Umbilical cord (tissue), 2 donors: ENCODE measurements around the gene TNFRSF19. TPM values are rescaled to one million over a fixed set of nuclear protein-coding genes. Genes with fewer than 3 reads are reported as not detected.
A peak's percentile ranks its signal among the peaks of the same experiment; 100 is the strongest.
"Not testable (repeated sequence)": the region's sequence is repeated elsewhere in the genome, so short reads cannot be mapped to it uniquely, and the experiment has no call there.

ENCODE experiments used
- DNase-seq: peaks from one replicate; pipeline ENCODE4 v3.0.0-alpha.2; 2015; ENCODE audit warnings: low spot score
- total RNA-seq: library from RNA; depleted of rRNA; stranded (reverse); fragments of >200 nt; gene quantifications from one replicate; pipeline ENCODE4 v1.2.3, GENCODE V29; 2014; ENCODE audit warnings: low replicate concordance; ENCODE audit not compliant: insufficient read depth

Gene TNFRSF19, protein sequence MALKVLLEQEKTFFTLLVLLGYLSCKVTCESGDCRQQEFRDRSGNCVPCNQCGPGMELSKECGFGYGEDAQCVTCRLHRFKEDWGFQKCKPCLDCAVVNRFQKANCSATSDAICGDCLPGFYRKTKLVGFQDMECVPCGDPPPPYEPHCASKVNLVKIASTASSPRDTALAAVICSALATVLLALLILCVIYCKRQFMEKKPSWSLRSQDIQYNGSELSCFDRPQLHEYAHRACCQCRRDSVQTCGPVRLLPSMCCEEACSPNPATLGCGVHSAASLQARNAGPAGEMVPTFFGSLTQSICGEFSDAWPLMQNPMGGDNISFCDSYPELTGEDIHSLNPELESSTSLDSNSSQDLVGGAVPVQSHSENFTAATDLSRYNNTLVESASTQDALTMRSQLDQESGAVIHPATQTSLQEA
- 11.8 TPM for total RNA-seq

DNA sequence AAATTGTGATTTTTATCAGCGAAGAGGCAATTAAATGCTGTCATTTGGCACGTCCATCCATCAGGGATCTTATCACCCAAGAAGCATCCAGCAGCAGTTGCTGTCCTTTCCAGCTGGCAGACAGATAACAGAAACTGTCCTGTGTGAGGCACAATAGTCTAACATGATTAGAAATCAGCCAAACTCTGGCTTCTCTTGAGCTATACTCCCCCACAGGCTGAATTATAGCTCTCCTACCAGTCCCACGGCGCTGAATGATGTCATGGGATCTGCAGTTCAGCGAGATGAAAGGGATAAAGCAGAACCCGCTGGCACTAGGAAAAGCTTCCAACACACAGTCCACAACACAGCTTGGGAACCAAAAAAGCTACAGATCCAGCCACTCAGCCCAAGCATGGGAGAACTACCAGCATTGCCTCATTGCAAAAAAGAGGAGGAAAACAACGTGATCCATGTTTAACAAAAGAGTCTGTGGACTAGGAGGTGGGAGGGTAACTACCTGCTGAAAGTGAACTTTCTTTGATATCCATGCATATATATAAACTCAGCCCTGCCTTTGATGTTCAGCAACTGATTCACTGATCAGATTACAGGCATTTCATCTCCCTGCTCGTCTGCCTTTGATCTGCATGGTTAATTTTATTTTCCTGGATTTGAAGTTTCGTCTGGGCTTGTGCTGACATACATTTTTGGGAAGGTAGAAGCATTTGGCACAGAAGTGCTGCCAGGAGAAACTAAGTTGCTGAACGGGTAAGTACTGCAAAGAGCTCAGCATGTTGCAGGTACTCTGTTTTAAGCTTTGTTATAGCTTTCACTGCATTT, at the start of gene TNFRSF19:
TSS of gene TNFRSF19 (plus strand) at position 314 of the 822 bp plus-strand sequence. CDS start 19,772 bp downstream, outside the sequence.
- peak; percentile 97 for DNase-seq

DNA sequence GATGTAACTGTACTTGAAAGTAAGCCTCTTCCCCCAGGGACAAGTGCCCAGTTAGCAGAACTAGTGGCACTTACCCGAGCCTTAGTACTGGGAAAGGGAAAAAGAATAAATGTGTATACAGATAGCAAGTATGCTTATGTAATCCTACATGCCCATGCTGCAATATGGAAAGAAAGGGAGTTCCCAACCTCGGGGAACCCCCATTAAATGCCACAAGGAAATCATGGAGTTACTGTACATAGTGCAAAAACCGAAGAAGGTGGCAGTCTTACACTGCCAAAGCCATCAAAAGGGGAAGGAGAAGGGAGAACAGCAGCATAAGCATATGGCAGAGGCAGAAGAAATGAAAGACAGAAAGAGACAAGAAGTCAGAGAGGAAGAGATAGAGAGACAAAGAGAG, 40.3 kb upstream of the TNFRSF19 start:
- DNase-seq, result not testable (repeated sequence)

DNA sequence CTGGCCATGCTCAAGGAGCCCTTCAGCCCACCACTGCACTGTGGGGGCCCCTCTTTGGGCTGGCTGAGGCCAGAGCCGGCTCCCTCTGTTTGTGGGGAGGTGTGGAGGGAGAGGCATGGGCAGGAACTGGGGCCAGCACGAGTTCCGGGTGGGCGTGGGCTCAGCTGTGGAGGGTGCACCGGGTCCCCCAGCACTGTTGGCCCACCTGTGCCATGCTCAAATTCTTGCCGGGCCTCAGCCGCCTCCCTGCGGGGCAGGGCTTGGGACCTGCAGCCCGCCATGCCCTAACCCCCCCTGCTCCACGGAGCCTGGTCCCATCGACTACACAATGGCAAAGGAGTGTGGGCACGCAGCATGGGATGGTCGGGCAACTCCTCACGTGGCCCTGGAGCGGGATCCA, 38.8 kb upstream of the TNFRSF19 start:
- DNase-seq, result no peak

DNA sequence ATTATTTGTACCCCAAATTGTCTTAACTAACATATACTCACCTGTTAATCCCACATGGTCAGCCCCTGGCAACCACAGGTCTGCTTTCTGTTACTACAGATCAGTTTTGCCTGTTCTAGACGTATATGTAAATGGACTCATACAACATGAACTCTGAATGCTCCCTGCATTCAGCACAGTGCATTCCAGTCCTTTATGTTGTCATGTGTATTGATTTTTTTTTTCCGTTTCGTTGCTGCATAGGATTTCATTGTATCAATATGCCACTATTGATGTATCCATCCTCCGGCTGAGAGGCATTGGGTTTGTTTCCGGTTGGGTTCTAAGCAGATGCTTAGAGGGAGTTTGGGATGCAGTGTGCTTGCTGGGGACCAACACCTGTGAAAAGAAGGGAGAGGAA, 36.1 kb upstream of the TNFRSF19 start:
- no peak for DNase-seq

DNA sequence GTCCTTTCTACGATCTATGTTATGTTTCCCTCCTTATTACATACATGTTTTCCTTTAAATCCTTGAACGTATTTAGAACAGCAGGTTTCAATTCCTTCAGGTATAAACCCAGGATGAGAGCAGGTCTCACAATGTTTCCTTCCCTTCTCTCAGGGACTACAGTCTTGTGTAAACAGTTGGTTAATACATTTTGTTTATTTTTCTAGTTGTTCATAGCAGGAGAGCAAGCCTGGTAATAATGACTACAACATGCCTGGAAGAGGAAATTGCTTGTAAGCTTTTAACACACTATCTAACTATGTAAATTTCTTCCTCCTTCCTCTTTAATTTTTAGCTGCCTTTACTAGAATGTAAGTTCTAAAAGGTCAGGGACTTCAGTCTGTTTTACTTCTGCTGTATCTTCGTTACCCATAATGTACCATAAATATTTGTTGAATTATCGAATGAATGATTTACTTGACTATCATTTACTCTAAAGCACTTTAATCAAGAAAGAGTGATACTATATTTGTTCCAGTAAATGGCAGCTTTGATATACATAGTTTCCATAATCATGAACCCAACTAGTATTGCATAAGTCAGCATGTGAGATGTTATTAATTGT, 28.9 kb upstream of the TNFRSF19 start:
- no peak for DNase-seq

DNA sequence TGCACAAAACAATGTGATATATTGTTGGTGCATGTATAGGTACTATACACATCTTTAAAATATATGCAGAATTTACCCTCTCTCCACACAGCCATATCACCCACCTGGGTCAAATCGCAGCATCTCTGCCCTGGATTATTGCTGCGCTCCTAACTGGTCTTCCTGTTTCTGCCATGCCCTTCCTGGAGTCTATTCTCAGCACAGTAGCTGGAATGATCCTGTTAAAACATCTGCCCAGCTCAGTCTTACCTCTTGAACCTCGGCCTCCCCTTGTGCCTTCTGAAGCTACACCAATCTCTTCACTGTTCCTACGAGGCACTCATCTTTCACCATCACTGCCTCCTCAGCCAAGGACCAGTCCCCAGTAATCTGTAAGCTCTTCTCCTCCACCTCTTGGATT, 25.5 kb upstream of the TNFRSF19 start:
- DNase-seq, result no peak

DNA sequence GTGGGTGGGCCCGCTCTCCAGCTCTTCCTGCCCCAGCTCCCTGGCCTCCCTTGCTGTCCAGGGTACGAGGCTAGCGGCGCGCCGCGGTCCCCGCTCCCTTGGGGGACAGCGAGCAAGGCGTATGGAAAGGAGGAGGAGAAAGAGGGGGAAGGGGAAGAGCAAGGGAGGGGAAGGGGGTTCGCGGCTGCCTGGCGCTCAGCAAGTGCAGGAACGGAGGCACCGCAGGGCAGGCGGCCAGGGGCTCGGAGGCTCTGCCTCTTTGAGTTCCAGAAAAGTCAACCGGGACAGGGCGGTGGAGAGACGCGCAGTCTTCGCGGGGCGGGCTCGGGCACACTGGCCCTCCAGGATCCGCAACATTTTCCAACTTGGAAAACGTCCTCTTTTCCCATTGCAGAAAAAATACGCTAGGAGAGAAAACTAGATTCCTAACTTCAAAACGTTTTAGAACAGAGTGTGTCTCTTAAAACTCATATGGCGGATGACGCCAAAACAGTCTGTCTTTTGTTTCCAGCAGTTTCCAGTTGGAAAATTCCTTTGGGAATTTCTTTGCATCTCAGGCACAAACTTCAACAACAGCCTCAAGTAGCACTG, 23.1 kb upstream of the TNFRSF19 start:
- DNase-seq, result peak; percentile 67

DNA sequence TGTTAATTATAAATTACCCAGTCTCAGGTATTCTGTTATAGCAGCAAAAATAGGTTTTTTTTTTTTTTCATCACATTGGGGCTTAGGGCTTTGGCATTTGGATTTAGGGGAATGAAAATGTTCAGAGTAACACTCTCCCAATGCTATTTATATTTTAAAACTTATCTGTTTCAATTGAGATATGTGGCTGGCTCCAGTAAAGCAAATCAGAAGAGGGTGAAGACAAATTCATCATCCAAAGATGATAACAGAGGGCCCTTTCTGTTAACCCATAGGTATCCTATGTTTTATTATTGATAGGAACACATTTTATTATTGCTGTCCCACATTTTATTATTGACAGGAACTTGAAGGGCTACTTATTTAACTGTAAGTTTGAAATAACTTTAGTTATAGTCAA, 20.5 kb upstream of the TNFRSF19 start:
- no peak for DNase-seq

DNA sequence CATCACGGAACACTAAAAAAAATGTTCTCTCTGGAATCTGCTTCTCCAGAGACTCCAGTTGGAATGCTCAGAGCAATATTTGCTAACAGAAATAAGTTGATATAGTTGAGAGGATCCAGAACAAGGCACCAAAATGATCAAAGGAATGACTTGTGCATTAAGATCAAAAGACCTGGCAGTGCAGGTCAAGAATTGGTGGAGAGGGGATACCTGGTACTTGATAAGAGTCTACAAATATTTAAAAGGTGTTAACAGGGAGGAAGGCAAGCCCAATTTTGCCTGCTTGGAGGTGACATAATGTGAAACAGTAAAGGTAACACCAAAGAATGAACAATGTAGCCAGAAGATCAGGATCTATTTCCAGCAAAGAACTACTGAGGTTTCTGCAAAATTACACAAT, 20.0 kb upstream of the TNFRSF19 start:
- DNase-seq, result no peak

DNA sequence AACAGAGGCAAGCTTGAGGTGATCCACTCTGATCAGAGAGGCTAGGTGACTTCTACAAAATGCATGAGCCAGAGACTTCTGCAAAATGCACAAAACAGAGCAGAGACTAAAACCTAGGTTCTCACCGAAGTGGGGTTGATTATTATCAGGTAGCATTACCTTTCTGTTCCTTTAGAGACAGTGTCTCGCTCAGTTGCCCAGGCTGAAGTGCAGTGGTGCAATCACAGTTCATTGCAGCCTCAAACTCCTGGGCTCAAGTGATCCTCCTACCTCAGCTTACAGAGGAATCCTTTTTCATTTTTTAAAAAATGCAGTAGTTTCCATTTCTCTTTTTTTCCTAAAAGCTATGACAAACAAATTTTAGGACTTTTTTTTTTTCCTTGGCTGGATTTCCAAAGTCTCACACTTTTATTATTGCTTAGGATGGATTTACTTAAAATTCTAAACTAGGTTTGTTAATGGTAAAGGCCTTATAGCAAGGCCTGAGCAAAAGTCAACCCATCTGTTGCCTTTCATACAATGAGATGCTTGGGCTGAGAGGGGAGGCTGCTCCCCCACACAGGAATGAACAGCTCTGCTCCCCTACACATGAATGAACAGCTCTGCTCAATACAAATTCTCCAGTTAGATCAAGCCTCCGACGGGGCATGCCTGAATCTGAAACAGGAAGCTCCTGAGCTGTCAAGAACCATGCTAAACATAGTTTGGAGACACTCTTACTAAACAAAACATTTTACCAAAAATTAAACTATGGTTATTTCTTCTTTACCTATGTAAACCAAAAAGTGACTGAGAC, 18.8 kb upstream of the TNFRSF19 start:
- no peak for DNase-seq

DNA sequence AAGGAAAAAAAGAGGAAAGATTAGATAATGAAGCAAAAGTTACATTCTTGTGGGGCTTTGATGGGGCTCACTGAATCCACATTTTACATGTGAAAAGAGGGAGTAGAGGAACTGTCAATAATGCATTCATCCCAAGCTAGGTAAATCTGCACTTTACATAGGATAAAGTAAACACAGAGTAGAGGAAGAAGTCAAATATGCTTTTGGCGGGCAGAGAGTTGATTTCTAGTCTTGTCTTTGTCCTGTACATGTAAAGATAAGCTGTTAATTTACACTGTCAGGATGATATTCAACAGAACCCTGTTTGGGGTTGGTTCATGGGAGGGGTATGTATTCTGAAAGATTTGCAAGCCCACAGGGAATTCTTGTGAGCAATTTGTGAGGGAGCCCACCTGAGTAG, 18.0 kb upstream of the TNFRSF19 start:
- no peak for DNase-seq

DNA sequence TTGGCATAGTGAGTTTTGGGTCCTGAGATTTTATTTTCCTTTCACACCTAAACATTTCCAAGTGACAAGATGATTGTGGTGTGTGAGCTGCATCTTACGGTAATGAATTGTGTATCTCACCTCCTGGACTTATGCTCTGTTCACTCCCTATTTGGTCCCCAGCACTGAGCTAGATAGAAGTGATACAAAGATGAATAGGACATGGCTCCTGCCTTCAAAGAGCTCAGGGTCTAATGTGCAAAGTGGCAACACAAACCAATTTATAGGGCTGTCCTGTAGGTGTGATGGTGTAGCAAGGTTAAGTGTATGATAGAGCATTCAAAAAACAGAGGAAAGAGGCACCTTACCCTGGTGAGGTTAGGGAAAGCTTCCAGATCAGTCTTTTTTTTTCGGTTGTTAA, 17.6 kb upstream of the TNFRSF19 start:
- DNase-seq, result no peak

DNA sequence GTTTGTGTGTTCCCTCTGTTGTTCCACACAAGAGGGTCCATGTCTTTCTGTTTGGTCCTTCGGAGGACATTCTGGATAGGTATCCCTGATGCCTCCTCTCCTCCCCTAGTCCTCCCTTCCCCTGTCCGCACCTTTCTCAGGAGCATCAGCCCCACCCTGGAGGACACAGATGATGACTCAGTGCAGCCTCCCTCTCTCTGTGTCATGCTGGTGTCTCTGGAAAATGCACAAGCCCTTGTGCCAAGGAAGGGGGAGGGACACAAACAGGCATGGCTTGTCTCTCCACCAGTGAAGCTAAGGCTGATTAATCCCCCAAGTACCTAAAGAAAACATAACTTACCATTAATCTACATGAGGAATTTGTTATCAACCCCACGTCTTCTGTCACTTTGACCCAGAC, 16.2 kb upstream of the TNFRSF19 start:
- no peak for DNase-seq

DNA sequence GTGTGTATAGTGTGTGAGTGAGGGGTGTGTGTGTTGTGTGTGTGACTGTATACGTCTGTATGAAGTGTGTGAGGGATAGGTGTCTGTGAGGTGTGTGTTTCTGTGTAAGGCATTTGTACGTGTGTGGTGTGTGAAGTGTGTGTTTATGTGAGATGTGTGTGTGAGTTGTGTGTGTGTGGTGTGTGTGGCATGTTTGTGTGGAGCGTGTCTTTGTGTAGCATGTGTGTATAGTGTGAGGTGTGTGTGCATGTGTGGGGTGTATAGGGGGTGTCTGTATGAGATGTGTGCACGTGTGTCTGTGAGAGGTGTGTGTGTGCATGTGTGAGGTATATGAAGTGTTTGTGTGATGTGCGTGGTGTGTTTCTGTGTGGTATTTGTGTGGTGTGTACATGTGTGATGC, 13.2 kb upstream of the TNFRSF19 start:
- DNase-seq, result no peak

DNA sequence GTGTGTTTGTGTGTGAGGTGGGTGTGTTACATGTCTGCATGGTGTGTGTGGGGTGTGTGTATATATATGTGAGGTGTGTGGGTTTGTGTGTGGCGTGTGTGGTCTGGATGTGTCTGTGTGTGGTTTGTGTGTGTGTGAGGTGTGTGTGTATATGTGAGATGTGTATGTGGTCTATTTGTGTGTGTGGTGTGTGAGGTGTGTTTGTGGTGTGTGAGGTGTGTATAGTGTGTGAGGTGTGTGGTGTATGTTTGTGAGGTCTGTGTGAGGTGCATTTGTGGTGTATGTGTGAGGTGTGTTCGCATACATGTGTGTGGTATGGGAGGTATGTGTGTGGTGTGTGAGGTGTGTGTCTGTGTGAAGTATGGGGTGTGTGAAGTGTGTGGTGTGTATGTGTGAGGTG, 12.5 kb upstream of the TNFRSF19 start:
- DNase-seq, result no peak

DNA sequence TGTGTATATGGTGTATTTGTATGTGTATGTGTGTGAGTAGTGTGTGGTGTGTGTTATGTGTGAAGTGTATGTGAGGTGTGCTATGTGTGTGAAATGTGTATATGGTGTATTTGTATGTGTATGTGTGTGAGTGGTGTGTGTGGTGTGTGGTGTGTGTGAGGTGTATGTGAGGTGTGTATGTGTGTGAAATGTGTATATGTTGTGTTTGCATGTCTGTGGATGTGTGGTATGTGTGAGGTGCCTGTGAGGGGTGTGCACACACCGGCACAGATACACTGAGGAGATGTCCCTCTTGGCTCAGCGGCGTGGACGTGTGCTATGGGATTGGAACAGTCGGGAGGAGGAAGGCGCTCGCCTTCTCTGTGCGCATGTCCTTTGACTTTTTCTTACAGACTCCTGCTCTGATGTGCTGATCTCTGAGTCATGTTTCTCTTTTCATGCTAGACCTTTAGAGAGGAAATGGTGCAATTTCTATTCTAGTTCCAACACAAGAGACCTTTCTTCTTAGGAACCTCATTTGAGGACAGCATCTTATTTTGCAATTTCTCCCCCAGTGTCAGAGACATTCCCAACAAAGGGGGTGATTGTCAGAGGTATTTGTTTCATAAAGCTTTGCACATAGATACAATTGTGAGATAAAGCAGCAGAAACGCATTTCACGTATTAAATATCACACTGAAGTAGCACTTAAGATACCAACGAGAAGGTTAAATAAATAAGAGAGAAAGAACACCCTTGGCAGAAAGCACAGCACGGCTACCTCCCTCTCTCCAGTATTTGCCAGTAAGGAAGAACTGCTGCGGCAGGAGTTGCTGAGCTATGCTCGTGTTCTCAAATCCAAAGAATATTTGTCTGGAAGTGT, 11.3 kb upstream of the TNFRSF19 start:
- DNase-seq, result peak; percentile 81

DNA sequence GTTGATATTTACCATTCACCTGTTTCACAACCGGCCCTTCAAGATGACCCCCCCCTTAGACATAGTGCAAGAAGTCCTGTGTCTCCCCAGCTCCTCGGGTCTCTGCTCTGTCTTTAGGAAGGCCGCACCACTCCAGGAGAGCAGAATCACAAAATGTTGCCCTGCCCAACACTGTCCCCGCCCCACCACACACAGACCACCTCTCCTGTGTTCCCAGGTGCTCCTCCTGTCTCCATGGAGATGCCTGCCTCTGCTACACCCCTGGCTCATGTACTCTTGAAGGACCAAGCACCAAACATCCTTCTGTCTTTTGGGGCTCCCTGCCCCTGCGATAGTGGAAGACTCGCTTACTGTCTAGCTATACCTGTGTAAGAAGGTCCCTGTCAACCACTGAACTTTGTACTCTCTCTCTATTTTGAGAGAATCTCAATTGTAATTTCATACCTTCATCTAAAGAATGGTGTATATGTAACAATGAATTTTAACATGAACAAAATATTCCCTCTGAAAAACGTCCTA, 9.6 kb upstream of the TNFRSF19 start:
- DNase-seq, result no peak

DNA sequence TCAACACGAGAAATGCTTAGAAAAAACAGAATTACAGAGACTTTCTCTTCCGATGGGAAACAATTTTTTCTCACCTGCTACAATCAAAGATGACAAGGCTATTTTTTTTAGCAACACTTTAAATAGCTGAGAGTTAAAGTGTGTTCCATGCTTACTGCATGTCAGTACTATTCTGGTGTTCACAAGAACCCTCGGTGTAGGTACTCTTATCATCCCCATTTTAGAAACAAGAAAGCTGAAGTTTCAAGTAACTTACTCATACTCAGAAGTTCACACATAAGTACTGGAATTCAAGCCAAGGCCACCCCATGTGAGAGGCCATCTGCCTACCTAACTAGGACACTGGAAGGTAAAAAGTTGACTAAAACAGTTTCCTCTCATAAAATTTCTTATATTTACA, 9.0 kb upstream of the TNFRSF19 start:
- DNase-seq, result no peak

DNA sequence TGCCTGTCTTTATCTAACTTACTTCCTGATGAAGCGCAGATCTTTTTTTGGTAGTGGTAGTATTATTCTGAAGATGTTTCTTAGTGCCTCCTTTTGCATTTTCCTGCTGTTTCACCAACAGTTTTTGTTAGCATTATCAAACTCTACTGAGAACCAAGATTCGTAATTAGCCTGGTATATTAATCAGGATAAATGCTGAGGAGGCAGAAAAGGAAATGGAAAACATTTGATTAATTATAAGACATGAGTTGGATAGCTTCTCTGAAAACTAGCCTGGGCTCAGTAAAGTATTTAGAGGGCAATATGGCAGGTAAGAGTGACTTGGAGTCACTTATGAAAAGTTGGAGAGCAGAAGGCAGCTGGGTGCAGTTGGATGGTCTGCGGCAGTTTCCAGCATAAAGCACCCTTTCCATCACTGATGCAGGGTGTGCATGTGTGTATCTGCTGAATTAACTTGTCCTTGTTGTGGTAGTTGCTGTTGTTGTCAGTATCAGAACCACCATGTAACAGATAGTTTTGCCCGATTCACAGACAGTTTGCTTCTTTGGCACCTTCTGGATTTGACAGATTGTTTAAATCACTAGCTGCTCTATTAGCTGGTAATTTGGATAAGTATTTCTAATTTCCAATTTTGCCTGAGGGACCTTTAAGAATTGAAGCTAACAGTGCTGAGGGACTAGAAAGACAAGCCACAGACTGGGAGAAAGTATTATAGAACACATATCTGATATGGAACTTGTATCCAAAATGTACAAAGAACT, 6.9 kb upstream of the TNFRSF19 start:
- no peak for DNase-seq
